GM10266 (cell line): ENCODE results near the gene LPO.

ENCODE experiments used
- DNase-seq: peaks from one replicate; pipeline ENCODE4 v3.0.0; 2012; ENCODE audit errors: extremely low spot score
- TF ChIP-seq, protein P1 (sequence below): IDR thresholded peaks from 2 replicates; pipeline ENCODE4 v1.5.1; 2012; ENCODE audit warnings: mild to moderate bottlenecking, low read depth; ENCODE audit not compliant: control insufficient read depth, insufficient read depth; ENCODE audit errors: missing control alignments

Gene LPO

GRCh38 chr17:58254803-58255202 lies 16.4 kb downstream of the LPO start:
- TF ChIP-seq, protein P1, sequence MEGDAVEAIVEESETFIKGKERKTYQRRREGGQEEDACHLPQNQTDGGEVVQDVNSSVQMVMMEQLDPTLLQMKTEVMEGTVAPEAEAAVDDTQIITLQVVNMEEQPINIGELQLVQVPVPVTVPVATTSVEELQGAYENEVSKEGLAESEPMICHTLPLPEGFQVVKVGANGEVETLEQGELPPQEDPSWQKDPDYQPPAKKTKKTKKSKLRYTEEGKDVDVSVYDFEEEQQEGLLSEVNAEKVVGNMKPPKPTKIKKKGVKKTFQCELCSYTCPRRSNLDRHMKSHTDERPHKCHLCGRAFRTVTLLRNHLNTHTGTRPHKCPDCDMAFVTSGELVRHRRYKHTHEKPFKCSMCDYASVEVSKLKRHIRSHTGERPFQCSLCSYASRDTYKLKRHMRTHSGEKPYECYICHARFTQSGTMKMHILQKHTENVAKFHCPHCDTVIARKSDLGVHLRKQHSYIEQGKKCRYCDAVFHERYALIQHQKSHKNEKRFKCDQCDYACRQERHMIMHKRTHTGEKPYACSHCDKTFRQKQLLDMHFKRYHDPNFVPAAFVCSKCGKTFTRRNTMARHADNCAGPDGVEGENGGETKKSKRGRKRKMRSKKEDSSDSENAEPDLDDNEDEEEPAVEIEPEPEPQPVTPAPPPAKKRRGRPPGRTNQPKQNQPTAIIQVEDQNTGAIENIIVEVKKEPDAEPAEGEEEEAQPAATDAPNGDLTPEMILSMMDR, result no peak
- DNase-seq, result no peak

DNA sequence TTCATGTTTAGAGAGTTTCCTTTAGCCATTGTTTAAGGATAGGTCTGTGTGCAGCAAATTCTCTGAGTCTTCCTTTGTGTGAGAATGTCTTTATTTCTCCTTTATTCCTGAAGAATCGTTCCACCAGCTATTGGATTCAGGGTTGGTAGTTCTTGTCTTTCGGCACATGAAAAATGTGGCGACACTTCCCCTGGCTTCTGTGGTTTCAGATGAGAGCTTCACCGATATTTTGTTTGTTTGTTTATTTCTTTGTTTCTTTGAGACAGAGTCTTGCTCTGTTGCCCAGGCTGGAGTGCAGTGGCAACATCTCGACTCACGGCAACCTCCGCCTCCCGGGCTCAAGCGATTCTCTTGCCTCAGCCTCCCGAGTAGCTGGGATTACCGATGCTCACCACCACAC lies 23.8 kb downstream of the LPO start:
- TF ChIP-seq, protein P1, result no peak
- no peak for DNase-seq

DNA sequence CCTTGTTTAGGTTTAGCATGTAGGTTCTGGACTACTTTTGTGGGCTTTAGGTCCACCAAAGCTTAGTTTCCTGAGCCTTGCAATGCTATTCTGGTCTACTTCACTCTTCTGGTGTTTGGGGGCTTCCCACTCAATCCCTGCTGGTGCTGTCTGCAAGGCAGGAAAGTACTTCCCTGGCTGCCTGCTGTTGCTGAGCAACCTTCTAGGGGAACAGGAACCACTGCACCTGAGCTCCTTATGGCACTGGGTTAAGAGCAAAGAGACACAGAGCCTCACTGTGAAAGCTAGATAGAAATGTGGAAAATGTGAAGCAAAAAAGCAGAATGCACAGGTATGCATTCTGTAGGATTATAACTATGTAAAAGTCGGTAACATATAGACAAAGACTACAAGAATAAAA lies 25.4 kb downstream of the LPO start:
- TF ChIP-seq, protein P1, result no peak
- DNase-seq, result no peak

DNA sequence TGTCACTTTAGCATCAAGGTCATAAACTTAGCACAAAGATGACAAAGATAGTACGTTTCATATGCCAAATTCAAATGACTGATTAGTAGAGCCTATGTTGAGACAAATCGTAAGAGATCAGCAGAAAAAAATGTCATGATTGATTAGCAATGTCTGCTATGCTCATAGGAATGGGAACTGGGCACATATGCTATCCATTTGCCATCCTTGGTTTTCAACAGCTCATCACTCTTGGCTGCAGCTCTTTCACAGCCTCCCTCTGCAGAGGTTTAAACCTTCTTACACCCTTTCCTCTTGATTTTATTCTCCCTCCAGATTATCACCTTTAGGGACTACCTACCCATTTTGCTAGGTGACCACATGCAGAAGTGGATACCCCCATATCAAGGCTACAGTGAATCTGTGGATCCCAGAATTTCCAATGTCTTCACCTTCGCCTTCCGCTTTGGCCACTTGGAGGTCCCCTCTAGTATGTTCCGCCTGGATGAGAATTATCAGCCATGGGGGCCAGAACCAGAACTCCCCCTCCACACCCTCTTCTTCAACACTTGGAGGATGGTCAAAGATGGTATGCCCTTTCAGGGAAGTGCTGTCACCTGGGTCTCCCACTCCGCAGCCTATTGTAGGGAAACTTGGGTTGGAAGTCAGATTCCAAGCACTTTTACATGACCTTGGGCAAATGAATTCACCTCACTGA lies 26.2 kb downstream of the LPO start:
- TF ChIP-seq, protein P1, result no peak
- DNase-seq, result no peak

DNA sequence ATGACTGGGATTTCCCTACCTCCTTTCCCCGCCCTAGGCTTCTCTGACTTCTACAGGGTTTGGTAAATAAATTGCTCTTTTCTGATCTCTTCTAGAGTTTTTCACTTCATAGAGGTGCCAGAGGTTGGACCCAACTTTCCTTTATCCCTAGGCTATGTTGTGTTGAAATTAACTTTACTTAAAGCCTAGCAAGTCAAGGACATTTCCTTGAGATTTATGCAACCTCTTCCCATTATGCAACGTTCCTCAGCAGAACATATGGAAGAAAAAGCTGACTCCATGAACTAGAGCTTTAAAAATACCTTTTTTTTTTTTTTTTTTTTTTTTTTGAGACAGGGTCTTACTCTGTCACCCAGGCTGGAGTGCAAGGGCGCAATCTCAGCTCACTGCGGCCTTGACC lies 26.9 kb downstream of the LPO start:
- DNase-seq, result no peak
- TF ChIP-seq, protein P1, result no peak

GRCh38 chr17:58265902-58266875 lies 27.8 kb downstream of the LPO start:
- TF ChIP-seq, protein P1, result no peak
- DNase-seq, result no peak
